Smooth muscle cell (in vitro differentiated cells): Measurements from ENCODE around the gene AARS2. TPM values are rescaled to one million over a fixed set of nuclear protein-coding genes. Genes with fewer than 3 reads are reported as not detected.
A peak's percentile ranks its signal among the peaks of the same experiment; 100 is the strongest.

ENCODE experiments used
- DNase-seq: peaks from one replicate; lab custom pipeline; 2025; ENCODE audit not compliant: unreplicated experiment; lab: John Stamatoyannopoulos, UW
- H2AFZ ChIP-seq: fragments of 200-600 bp; sonication (generic); 2 replicates; pipeline ENCODE4 v1.6.0; 2016; ENCODE audit warnings: antibody characterized with exemption, low read depth, mild to moderate bottlenecking
- H3F3A ChIP-seq: fragments of 200-600 bp; sonication (generic); 2 replicates; pipeline ENCODE4 v1.6.0; 2017; ENCODE audit warnings: antibody characterized with exemption, low read depth
- H3K27ac ChIP-seq: fragments of 200-600 bp; sonication (generic); 2 replicates; pipeline ENCODE4 v1.5.1; 2016; ENCODE audit warnings: low read depth, mild to moderate bottlenecking
- H3K27me3 ChIP-seq: fragments of 200-600 bp; sonication (generic); 2 replicates; pipeline ENCODE4 v1.6.1; 2016; ENCODE audit warnings: low read depth, mild to moderate bottlenecking
- H3K36me3 ChIP-seq: fragments of 200-600 bp; sonication (generic); 2 replicates; pipeline ENCODE4 v1.5.1; 2016; ENCODE audit warnings: low read depth
- H3K4me1 ChIP-seq: fragments of 200-600 bp; sonication (generic); 2 replicates; pipeline ENCODE4 v1.5.1; 2016; ENCODE audit warnings: low read depth
- H3K4me2 ChIP-seq: fragments of 200-600 bp; sonication (generic); 2 replicates; pipeline ENCODE4 v1.6.0; 2016; ENCODE audit warnings: mild to moderate bottlenecking
- H3K4me3 ChIP-seq: fragments of 200-600 bp; sonication (generic); 2 replicates; pipeline ENCODE4 v1.5.1; 2016; ENCODE audit warnings: mild to moderate bottlenecking
- H3K79me2 ChIP-seq: fragments of 200-600 bp; sonication (generic); 2 replicates; pipeline ENCODE4 v1.6.0; 2016; ENCODE audit warnings: low read depth, mild to moderate bottlenecking
- H3K9ac ChIP-seq: fragments of 200-600 bp; sonication (generic); 2 replicates; pipeline ENCODE4 v1.6.0; 2016; ENCODE audit warnings: low read depth
- H3K9me3 ChIP-seq: fragments of 200-600 bp; sonication (generic); replicated peaks from 2 replicates; pipeline ENCODE4 v1.5.1; 2016; ENCODE audit warnings: low read depth
- H4K20me1 ChIP-seq: fragments of 200-600 bp; sonication (generic); 2 replicates; pipeline ENCODE4 v1.6.0; 2016; ENCODE audit warnings: low read depth
- CTCF ChIP-seq: fragments of 200-600 bp; sonication (generic); IDR thresholded peaks from 2 replicates; pipeline ENCODE4 v1.5.1; 2017; ENCODE audit warnings: borderline replicate concordance, mild to moderate bottlenecking, antibody characterized with exemption; ENCODE audit not compliant: insufficient read depth, poor library complexity, severe bottlenecking
- WGBS: methylation state at CpG from one replicate; pipeline ENCODE4 v1.1.7; 2016; ENCODE audit warnings: low lambda C conversion rate; 5-methylcytosine and 5-hydroxymethylcytosine counted together
- polyA plus RNA-seq: library from polyadenylated mRNA; unstranded; fragments of >200 nt; fragmentation: Nextera tagmentation; extraction: Ambion mirVana; gene quantifications from 2 replicates; pipeline ENCODE4 v1.2.1, GENCODE V29; 2016
- total RNA-seq: library from RNA; depleted of rRNA; stranded (reverse); fragments of >200 nt; gene quantifications from 2 replicates; pipeline ENCODE4 v1.2.3, GENCODE V29; 2014

AARS2 gene
- total and polyA plus RNA-seq, 2 experiments from 2014 or later = 7.5 to 15.1 TPM

GRCh38 chr6:44338228-44339122 is 25.3 kb upstream of the AARS2 start:
- DNase-seq = no peak
- Histone ChIP-seq H3F3A (no peaks in the 10 kb centered on the region), H4K20me1 (no peaks in the 10 kb centered on the region), H3K79me2 (no peaks in the 10 kb centered on the region), H3K9ac (no peak overlapping the region), H2AFZ (no peak overlapping the region), H3K4me1 (no peaks in the 10 kb centered on the region), H3K9me3 (no peaks in the 10 kb centered on the region), H3K36me3 (no peaks in the 10 kb centered on the region), H3K27me3 (peaks cover 42% of the 10 kb centered on the region), H3K4me2 (no peak overlapping the region), H3K27ac (no peak overlapping the region), H3K4me3 (no peak overlapping the region)
- 6% methylated on average over 11 of the region's 11 CpGs for WGBS
- TF ChIP-seq CTCF = peak; percentile 72

- Histone ChIP-seq H3K79me2 (no peaks in the 10 kb centered on the region), H3K36me3 (no peaks in the 10 kb centered on the region), H3K4me1 (no peaks in the 10 kb centered on the region), H3K9me3 (no peaks in the 10 kb centered on the region), H3K4me3 (no peak overlapping the region), H3K9ac (no peak overlapping the region), H3F3A (no peaks in the 10 kb centered on the region), H3K4me2 (no peak overlapping the region), H3K27ac (no peak overlapping the region), H3K27me3 (peaks cover 19% of the 10 kb centered on the region), H4K20me1 (no peaks in the 10 kb centered on the region), H2AFZ (no peak overlapping the region)
- TF ChIP-seq CTCF = no peak
- no peak for DNase-seq
- WGBS = 69% methylated on average over 1 of the region's 1 CpG
Measured at GRCh38 chr6:44335631-44336030, 22.5 kb upstream of the AARS2 start.

- WGBS = 90% methylated on average over 5 of the region's 5 CpGs
- H3K27me3 ChIP-seq = peaks cover 36% of the 10 kb centered on the region
- H3F3A ChIP-seq = no peaks in the 10 kb centered on the region
- DNase-seq = no peak
- no peaks in the 10 kb centered on the region for H3K36me3 ChIP-seq
- no peaks in the 10 kb centered on the region for H3K4me1 ChIP-seq
- no peak overlapping the region for H3K4me2 ChIP-seq
- no peak overlapping the region for H3K4me3 ChIP-seq
- H3K79me2 ChIP-seq = no peaks in the 10 kb centered on the region
- no peaks in the 10 kb centered on the region for H3K9me3 ChIP-seq
- no peak overlapping the region for H3K9ac ChIP-seq
- H3K27ac ChIP-seq = no peak overlapping the region
- H2AFZ ChIP-seq = no peak overlapping the region
- no peaks in the 10 kb centered on the region for H4K20me1 ChIP-seq
- no peak for TF ChIP-seq CTCF
Measured at GRCh38 chr6:44333942-44334341, 20.8 kb upstream of the AARS2 start.
